DMS53 (cell line): ENCODE data around the gene MBD5.
A peak's percentile ranks its signal among the peaks of the same experiment; 100 is the strongest.

Source experiments
- DNase-seq: peaks from one replicate; lab custom pipeline; 2025; lab: John Stamatoyannopoulos, UW

Gene MBD5

GRCh38 chr2:148221926-148222325, 201.0 kb downstream of the MBD5 start:
- DNase-seq = no peak

GRCh38 chr2:148231858-148232257, 211.0 kb downstream of the MBD5 start:
- DNase-seq = no peak

GRCh38 chr2:148234143-148234542, 213.3 kb downstream of the MBD5 start:
- no peak for DNase-seq

GRCh38 chr2:148237911-148238310, 217.0 kb downstream of the MBD5 start:
- DNase-seq = no peak

- no peak for DNase-seq
These were observed 217.7 kb downstream of the MBD5 start for GRCh38 chr2:148238561-148238960.

GRCh38 chr2:148240838-148241237, 219.9 kb downstream of the MBD5 start:
- no peak for DNase-seq

- DNase-seq = peak; percentile 67
These were observed 223.9 kb downstream of the MBD5 start for GRCh38 chr2:148244593-148245292.

GRCh38 chr2:148251993-148252392, 231.1 kb downstream of the MBD5 start:
- no peak for DNase-seq

- no peak for DNase-seq
These were observed 231.8 kb downstream of the MBD5 start for GRCh38 chr2:148252646-148253045.

- DNase-seq = peak; percentile 26
These were observed 232.8 kb downstream of the MBD5 start for GRCh38 chr2:148253685-148254084.

GRCh38 chr2:148255929-148256328, 235.0 kb downstream of the MBD5 start:
- DNase-seq = no peak

GRCh38 chr2:148257276-148257675, 236.4 kb downstream of the MBD5 start:
- DNase-seq = no peak

GRCh38 chr2:148258124-148258523, 237.2 kb downstream of the MBD5 start:
- no peak for DNase-seq

- DNase-seq = peak; percentile 82
These were observed 238.8 kb downstream of the MBD5 start for GRCh38 chr2:148259674-148260073.

- no peak for DNase-seq
These were observed 243.0 kb downstream of the MBD5 start for GRCh38 chr2:148263890-148264289.

- no peak for DNase-seq
These were observed 252.3 kb downstream of the MBD5 start for GRCh38 chr2:148273158-148273691.

- DNase-seq = no peak
These were observed 258.3 kb downstream of the MBD5 start for GRCh38 chr2:148279216-148279615.

GRCh38 chr2:148282201-148282600, 261.3 kb downstream of the MBD5 start:
- DNase-seq = peak; percentile 46

- DNase-seq = no peak
These were observed 271.5 kb downstream of the MBD5 start for GRCh38 chr2:148292431-148292830.

GRCh38 chr2:148298196-148298595, 277.3 kb downstream of the MBD5 start:
- DNase-seq = no peak

- DNase-seq = no peak
These were observed 278.7 kb downstream of the MBD5 start for GRCh38 chr2:148299616-148300015.

GRCh38 chr2:148300544-148300943, 279.7 kb downstream of the MBD5 start:
- no peak for DNase-seq

GRCh38 chr2:148301362-148301761, 280.5 kb downstream of the MBD5 start:
- DNase-seq = peak; percentile 2

GRCh38 chr2:148302526-148302925, 281.6 kb downstream of the MBD5 start:
- no peak for DNase-seq
